ENCODE data around the gene POLD3.

- TF ChIP-seq, protein P1, sequence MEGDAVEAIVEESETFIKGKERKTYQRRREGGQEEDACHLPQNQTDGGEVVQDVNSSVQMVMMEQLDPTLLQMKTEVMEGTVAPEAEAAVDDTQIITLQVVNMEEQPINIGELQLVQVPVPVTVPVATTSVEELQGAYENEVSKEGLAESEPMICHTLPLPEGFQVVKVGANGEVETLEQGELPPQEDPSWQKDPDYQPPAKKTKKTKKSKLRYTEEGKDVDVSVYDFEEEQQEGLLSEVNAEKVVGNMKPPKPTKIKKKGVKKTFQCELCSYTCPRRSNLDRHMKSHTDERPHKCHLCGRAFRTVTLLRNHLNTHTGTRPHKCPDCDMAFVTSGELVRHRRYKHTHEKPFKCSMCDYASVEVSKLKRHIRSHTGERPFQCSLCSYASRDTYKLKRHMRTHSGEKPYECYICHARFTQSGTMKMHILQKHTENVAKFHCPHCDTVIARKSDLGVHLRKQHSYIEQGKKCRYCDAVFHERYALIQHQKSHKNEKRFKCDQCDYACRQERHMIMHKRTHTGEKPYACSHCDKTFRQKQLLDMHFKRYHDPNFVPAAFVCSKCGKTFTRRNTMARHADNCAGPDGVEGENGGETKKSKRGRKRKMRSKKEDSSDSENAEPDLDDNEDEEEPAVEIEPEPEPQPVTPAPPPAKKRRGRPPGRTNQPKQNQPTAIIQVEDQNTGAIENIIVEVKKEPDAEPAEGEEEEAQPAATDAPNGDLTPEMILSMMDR (IDR thresholded peaks at IDR 0.05; ENCODE audit: low read depth, low read length), result no peak
- TF ChIP-seq EZH2phosphoT487 (IDR thresholded peaks at IDR 0.05; ENCODE audit: low read depth), result no peak
These were observed 33.1 kb upstream of the POLD3 start for GRCh38 chr11:74559110-74559933.
